ENCODE results near the gene GRM8. TPM values are rescaled to one million over a fixed set of nuclear protein-coding genes. Genes with fewer than 3 reads are reported as not detected.

Gene GRM8
- total RNA-seq, 2 experiments from 2014 or later = not detected

DNA sequence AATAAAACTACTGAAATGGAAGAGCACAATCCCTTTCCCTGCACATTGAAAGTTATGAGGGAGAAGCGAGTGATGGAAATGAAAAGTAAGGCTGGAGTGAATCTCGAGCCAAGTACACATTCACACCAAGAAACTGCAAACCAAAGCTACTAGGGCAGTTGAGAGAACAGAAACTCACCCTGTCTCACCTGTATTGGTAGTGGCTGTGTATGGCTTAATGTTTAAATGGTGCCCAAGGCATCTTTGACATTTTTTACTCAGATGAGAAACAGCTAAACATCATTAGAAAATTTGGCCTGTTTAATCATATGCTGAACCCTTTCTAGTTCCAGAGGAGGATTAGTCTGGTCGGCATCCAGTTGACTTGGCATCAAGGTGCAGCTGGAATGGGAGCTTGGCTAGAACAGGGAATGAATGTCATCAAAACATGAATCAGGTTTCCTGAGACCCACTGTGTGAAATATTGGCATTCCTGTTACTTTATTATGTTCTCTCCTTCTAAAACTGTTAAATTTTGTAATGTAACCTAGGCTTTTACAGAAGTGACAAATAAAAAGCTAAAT lies 840.8 kb downstream of the GRM8 start:
- CTCF ChIA-PET = interaction anchor here (1.1 kb wide), 1 partner anchor 31 kb away, joined by 3 read pairs; no protein-coding TSS in a partner anchor

DNA sequence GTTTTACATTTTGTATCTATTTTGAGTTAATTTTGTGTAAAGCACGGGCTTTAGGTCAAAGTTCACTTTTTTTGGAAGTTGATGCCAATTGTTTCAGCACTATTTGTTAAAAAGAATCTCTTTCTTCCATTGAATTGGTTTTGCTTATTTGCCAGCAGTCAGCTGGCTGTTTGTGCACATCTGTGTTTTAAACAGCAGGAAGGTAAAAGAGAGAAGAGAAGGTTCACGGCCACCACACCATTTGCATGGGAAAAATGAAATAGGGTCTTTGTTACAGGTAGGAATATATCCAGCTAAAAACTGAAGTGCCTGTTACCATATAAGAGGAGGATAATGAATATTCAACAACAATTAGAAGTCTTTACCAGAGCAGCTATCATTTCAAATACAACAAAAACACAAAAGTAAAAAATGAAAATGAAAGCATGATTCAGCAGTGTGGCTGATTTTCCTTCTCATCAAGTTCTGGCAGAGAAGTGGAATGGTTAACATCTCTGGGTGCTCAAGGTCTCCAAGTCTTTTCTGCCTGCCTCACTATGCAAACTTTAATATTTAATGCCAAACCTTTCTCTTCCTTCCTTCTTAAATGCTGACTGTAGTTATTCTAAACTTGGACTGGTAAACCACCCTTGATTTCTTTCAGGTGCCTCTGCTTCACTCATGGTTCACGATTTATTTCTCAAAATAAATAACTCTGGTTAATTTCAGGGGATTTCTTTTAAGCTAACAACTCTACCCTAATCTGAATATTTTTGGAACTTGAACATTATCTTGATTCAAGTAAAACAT lies 841.5 kb downstream of the GRM8 start:
- POLR2A ChIA-PET = no interaction called here
- CTCF ChIA-PET = no interaction called here

More for the DNA sequence above, 840.8 kb downstream of the GRM8 start:
- POLR2A ChIA-PET = no interaction called here

DNA sequence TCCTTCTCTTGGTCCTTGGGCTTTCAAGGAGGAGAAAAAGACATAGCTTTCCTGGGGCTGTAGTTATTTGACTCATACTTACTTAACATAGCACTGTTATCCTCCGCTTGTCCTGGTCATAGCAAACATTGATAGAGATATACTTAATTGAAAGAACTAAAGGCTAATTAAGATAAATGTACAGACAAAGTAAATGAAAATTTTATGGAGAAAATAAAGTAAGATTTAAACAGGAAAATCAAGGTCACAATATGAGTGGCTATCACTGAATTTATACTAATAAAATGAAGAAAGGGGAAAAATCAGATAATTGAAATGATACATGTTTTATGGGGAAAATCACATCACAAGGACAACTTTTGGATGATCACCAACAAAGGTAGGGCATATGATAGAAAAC lies 849.7 kb downstream of the GRM8 start:
- POLR2A ChIA-PET = no interaction called here
- CTCF ChIA-PET = no interaction called here

DNA sequence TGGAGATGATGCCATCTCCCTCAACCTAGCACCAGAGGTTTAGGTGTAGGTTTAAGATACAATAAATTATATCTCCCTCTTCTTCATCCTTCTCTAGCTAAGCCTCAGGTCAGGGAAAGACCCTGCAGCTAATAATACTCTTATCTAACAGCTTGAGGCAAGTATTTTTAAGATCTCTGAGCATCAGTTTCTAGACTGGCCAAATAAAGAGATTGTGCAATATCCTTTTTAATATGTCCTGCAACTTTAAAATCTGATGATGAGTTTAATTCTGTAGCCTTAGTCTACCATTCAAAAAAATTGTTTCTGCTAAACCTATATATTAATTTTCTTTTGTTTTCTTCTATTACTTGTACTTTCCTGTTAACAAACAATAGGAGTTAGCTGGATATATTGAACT lies 850.8 kb downstream of the GRM8 start:
- POLR2A ChIA-PET = no interaction called here
- CTCF ChIA-PET = no interaction called here

DNA sequence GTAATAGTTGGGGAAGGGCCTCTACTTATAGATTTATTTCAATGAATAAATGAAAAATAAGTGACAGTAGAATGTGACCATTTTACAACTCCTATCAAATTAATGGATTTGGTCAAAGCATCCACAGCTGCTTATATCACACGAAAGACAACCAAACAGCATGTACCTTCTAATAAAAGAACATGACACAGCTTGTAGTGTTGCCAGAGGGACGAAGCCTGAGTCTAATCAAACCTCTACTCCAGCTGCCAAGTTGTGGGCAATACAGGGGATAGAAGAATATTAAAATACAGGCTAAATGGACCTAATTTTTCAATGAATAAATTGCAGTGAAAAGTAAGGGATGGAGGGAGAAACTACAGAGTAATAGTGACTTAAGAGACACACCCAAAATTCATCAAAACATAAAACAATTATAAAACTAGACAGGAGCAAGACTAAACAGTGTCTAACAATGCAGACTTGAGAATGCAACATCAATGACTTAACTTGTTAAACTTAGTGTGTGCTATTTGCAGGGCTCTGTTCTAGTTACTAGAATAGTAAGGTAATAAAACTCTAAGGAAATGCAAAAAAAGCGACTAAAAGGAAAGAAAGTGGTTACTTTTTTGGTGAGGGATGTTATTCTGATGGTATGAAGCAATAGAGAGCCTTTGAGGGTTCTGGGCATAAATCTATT lies 853.8 kb downstream of the GRM8 start:
- CTCF ChIA-PET = no interaction called here
- POLR2A ChIA-PET = no interaction called here

DNA sequence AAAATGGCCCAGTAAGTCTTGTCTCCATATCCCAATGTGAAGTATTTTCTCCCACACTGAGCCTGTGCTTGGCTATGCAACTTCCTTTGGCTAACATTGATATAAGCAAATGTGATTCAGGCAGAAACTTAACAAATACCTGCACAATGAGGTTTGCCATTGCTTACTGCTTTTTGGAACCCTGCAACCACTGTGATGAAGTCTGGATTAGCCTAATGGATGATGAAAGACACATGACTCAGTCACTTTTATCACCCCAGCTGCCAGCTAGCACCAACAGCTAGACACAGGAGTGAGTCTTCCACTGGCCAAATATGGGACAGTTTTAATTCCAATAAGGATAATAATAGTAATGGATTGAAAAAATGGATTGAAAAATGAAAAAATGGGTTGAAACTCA lies 854.5 kb downstream of the GRM8 start:
- ChIA-PET POLR2A (no interaction called here), CTCF (no interaction called here)

DNA sequence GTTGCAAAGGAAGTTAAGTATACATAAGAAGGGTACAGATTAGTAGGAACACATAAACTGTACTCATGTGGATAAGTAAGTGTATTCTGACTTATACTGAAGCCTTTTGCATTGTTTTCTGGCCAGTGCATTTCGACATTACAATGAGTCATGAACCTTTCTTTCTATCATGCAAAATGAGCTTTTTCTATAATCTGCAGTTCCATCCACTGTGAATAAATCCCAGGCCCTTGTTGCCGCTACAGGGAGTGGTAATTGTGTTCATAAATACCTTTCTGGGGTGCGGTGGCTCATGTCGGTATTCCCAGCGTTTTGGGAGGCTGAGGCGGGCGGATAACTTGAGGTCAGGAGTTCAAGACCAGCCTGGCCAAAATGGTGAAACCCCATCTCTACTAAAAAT lies 858.3 kb downstream of the GRM8 start:
- POLR2A ChIA-PET = no interaction called here
- CTCF ChIA-PET = no interaction called here

Other genes with a start within 250 kb of the GRM8 start
- gene ZNF800, start 139.8 kb upstream of the GRM8 start, total RNA-seq = 10 to 100 TPM; 37.8 to 39.2 TPM